Activated CD8-positive, alpha-beta memory T cell treated with anti-CD3 and anti-CD28 coated beads, Interleukin-2, amount 50 U/mL, for 24 hours (primary cell): Measurements from ENCODE around the gene TMEM138.

ENCODE experiments used
- DNase-seq: peaks from one replicate; pipeline ENCODE4 v3.0.0-alpha.2; 2020; ENCODE audit errors: extremely low read depth

Gene TMEM138

GRCh38 chr11:61406067-61406466, 43.9 kb downstream of the TMEM138 start:
- DNase-seq: no peak

- DNase-seq: no peak
Measured at GRCh38 chr11:61406991-61407728, 45.0 kb downstream of the TMEM138 start.

- DNase-seq: no peak
Measured at GRCh38 chr11:61411589-61411988, 49.4 kb downstream of the TMEM138 start.

- no peak for DNase-seq
Measured at GRCh38 chr11:61413496-61413895, 51.3 kb downstream of the TMEM138 start.

GRCh38 chr11:61414547-61414946, 52.4 kb downstream of the TMEM138 start:
- no peak for DNase-seq

- no peak for DNase-seq
Measured at GRCh38 chr11:61415381-61415780, 53.2 kb downstream of the TMEM138 start.

- no peak for DNase-seq
Measured at GRCh38 chr11:61416941-61417340, 54.8 kb downstream of the TMEM138 start.

- no peak for DNase-seq
Measured at GRCh38 chr11:61417670-61418069, 55.5 kb downstream of the TMEM138 start.

GRCh38 chr11:61418136-61418535, 56.0 kb downstream of the TMEM138 start:
- DNase-seq: no peak
